Activated naive CD4-positive, alpha-beta T cell treated with anti-CD3 and anti-CD28 coated beads, Interleukin-2, amount 50 U/mL, for 16 hours (primary cell): ENCODE measurements around the gene SHISAL2A.
A peak's percentile ranks its signal among the peaks of the same experiment; 100 is the strongest.

ENCODE experiments used
- DNase-seq: peaks from one replicate; pipeline ENCODE4 v3.0.0-alpha.2; 2020

SHISAL2A gene

GRCh38 chr1:52662645-52663313, 29.8 kb downstream of the SHISAL2A start:
- no peak for DNase-seq

- no peak for DNase-seq
Observed at GRCh38 chr1:52663716-52664115, 30.7 kb downstream of the SHISAL2A start.

- DNase-seq = no peak
Observed at GRCh38 chr1:52665006-52665941, 32.3 kb downstream of the SHISAL2A start.

- no peak for DNase-seq
Observed at GRCh38 chr1:52667290-52667689, 34.3 kb downstream of the SHISAL2A start.

GRCh38 chr1:52667984-52668383, 35.0 kb downstream of the SHISAL2A start:
- DNase-seq = no peak

GRCh38 chr1:52668711-52669110, 35.7 kb downstream of the SHISAL2A start:
- DNase-seq = no peak

GRCh38 chr1:52669696-52670095, 36.7 kb downstream of the SHISAL2A start:
- no peak for DNase-seq

- no peak for DNase-seq
Observed at GRCh38 chr1:52670604-52671003, 37.6 kb downstream of the SHISAL2A start.

GRCh38 chr1:52672946-52673345, 40.0 kb downstream of the SHISAL2A start:
- DNase-seq = no peak

GRCh38 chr1:52673513-52673912, 40.5 kb downstream of the SHISAL2A start:
- no peak for DNase-seq

GRCh38 chr1:52674497-52675384, 41.8 kb downstream of the SHISAL2A start:
- no peak for DNase-seq

GRCh38 chr1:52676249-52676903, 43.4 kb downstream of the SHISAL2A start:
- no peak for DNase-seq

GRCh38 chr1:52677076-52677806, 44.3 kb downstream of the SHISAL2A start:
- no peak for DNase-seq

GRCh38 chr1:52679048-52679447, 46.1 kb downstream of the SHISAL2A start:
- no peak for DNase-seq

GRCh38 chr1:52679498-52679897, 46.5 kb downstream of the SHISAL2A start:
- DNase-seq = no peak

GRCh38 chr1:52680353-52680752, 47.4 kb downstream of the SHISAL2A start:
- DNase-seq = no peak

GRCh38 chr1:52681136-52681535, 48.2 kb downstream of the SHISAL2A start:
- no peak for DNase-seq

GRCh38 chr1:52683367-52683940, 50.5 kb downstream of the SHISAL2A start:
- no peak for DNase-seq

- no peak for DNase-seq
Observed at GRCh38 chr1:52684545-52684944, 51.6 kb downstream of the SHISAL2A start.

GRCh38 chr1:52686261-52686751, 53.3 kb downstream of the SHISAL2A start:
- peak; percentile 74 for DNase-seq

- no peak for DNase-seq
Observed at GRCh38 chr1:52686830-52687229, 53.9 kb downstream of the SHISAL2A start.
